ENCODE results near the gene INPP5A.

The INPP5A gene

GRCh38 chr10:132712291-132712690, 174.7 kb downstream of the INPP5A start:
- no peak for DNase-seq

GRCh38 chr10:132712743-132713142, 175.2 kb downstream of the INPP5A start:
- no peak for DNase-seq

GRCh38 chr10:132713421-132714095, 176.0 kb downstream of the INPP5A start:
- DNase-seq, result no peak

- no peak for DNase-seq
Measured at GRCh38 chr10:132714096-132714985, 176.8 kb downstream of the INPP5A start.

- DNase-seq, result no peak
Measured at GRCh38 chr10:132714986-132715775, 177.6 kb downstream of the INPP5A start.

GRCh38 chr10:132715776-132716680, 178.4 kb downstream of the INPP5A start:
- DNase-seq, result no peak

GRCh38 chr10:132716691-132717490, 179.3 kb downstream of the INPP5A start:
- no peak for DNase-seq

- no peak for DNase-seq
Measured at GRCh38 chr10:132721725-132722124, 184.1 kb downstream of the INPP5A start.

- no peak for DNase-seq
Measured at GRCh38 chr10:132722394-132723329, 185.1 kb downstream of the INPP5A start.

- no peak for DNase-seq
Measured at GRCh38 chr10:132723330-132723970, 185.9 kb downstream of the INPP5A start.

- no peak for DNase-seq
Measured at GRCh38 chr10:132724446-132724845, 186.9 kb downstream of the INPP5A start.

- no peak for DNase-seq
Measured at GRCh38 chr10:132725202-132725601, 187.6 kb downstream of the INPP5A start.

GRCh38 chr10:132726194-132726593, 188.6 kb downstream of the INPP5A start:
- no peak for DNase-seq

GRCh38 chr10:132726951-132727350, 189.4 kb downstream of the INPP5A start:
- no peak for DNase-seq

- no peak for DNase-seq
Measured at GRCh38 chr10:132727411-132727810, 189.8 kb downstream of the INPP5A start.

- no peak for DNase-seq
Measured at GRCh38 chr10:132728321-132728720, 190.7 kb downstream of the INPP5A start.

- no peak for DNase-seq
Measured at GRCh38 chr10:132728741-132729140, 191.2 kb downstream of the INPP5A start.

- no peak for DNase-seq
Measured at GRCh38 chr10:132729810-132730572, 192.4 kb downstream of the INPP5A start.

- no peak for DNase-seq
Measured at GRCh38 chr10:132730573-132730953, 193.0 kb downstream of the INPP5A start.
